T-helper 22 cell (primary cell): ENCODE results near the gene RUNX2.

Experiments
- DNase-seq: peaks from one replicate; pipeline ENCODE4 v3.0.0-alpha.2; 2020; ENCODE audit warnings: low read depth

RUNX2 gene

GRCh38 chr6:45590696-45591184, 262.6 kb downstream of the RUNX2 start:
- no peak for DNase-seq

GRCh38 chr6:45591306-45591705, 263.2 kb downstream of the RUNX2 start:
- DNase-seq, result no peak

GRCh38 chr6:45591890-45592289, 263.8 kb downstream of the RUNX2 start:
- no peak for DNase-seq

- no peak for DNase-seq
Measured at GRCh38 chr6:45592991-45593390, 264.9 kb downstream of the RUNX2 start.

GRCh38 chr6:45595010-45595851, 267.1 kb downstream of the RUNX2 start:
- no peak for DNase-seq

GRCh38 chr6:45597424-45597823, 269.3 kb downstream of the RUNX2 start:
- DNase-seq, result no peak

GRCh38 chr6:45599053-45599452, 270.9 kb downstream of the RUNX2 start:
- no peak for DNase-seq

GRCh38 chr6:45605971-45606370, 277.8 kb downstream of the RUNX2 start:
- no peak for DNase-seq

GRCh38 chr6:45606831-45607400, 278.8 kb downstream of the RUNX2 start:
- no peak for DNase-seq

- DNase-seq, result no peak
Measured at GRCh38 chr6:45607798-45608197, 279.7 kb downstream of the RUNX2 start.

- DNase-seq, result no peak
Measured at GRCh38 chr6:45608252-45608913, 280.3 kb downstream of the RUNX2 start.

GRCh38 chr6:45609141-45609638, 281.1 kb downstream of the RUNX2 start:
- no peak for DNase-seq

- no peak for DNase-seq
Measured at GRCh38 chr6:45610374-45610773, 282.2 kb downstream of the RUNX2 start.

GRCh38 chr6:45610832-45611231, 282.7 kb downstream of the RUNX2 start:
- no peak for DNase-seq

- DNase-seq, result no peak
Measured at GRCh38 chr6:45611491-45611890, 283.4 kb downstream of the RUNX2 start.

GRCh38 chr6:45613656-45614055, 285.5 kb downstream of the RUNX2 start:
- DNase-seq, result no peak

GRCh38 chr6:45614488-45615285, 286.6 kb downstream of the RUNX2 start:
- DNase-seq, result no peak

- DNase-seq, result no peak
Measured at GRCh38 chr6:45616209-45616608, 288.1 kb downstream of the RUNX2 start.

- DNase-seq, result no peak
Measured at GRCh38 chr6:45617441-45617840, 289.3 kb downstream of the RUNX2 start.

GRCh38 chr6:45618259-45618658, 290.1 kb downstream of the RUNX2 start:
- no peak for DNase-seq

GRCh38 chr6:45619211-45619760, 291.2 kb downstream of the RUNX2 start:
- DNase-seq, result no peak
